PC-3 (cell line): ENCODE measurements around the gene PARP11. TPM values are rescaled to one million over a fixed set of nuclear protein-coding genes. Genes with fewer than 3 reads are reported as not detected.

Source experiments
- ATAC-seq: fragments of 200-7000 bp; cut with Tn5 transposase; 2 replicates; pipeline ENCODE4 v1.9.1; 2020; ENCODE audit warnings: mild to moderate bottlenecking, moderate library complexity
- BruUV-seq: library from RNA; stranded (reverse); fragments of 400-500 nt; replicated peaks from 2 replicates; lab custom pipeline; 2021; lab: Mats Ljungman, UMichigan
- CTCF ChIA-PET: fragments of 300-600 bp; sonication (Branson Sonifier 250); formaldehyde crosslinking; loops from one replicate; lab custom pipeline; 2022; ENCODE audit warnings: antibody characterized with exemption; lab: Charles Lee
- POLR2A ChIA-PET: fragments of 300-600 bp; sonication (Branson Sonifier 250); formaldehyde crosslinking; loops from one replicate; lab custom pipeline; 2022; ENCODE audit warnings: antibody characterized with exemption; ENCODE audit not compliant: unreplicated experiment; lab: Charles Lee
- DNase-seq: peaks from one replicate; pipeline ENCODE4 v3.0.0-alpha.2; 2015
- H2AFZ ChIP-seq: fragments of 300-600 bp; sonication (generic); 2 replicates; pipeline ENCODE4 v1.6.0; 2016; ENCODE audit warnings: antibody characterized with exemption, low read length
- H3F3A ChIP-seq: fragments of 300-600 bp; sonication (generic); one replicate; pipeline ENCODE4 v1.6.0; 2017; ENCODE audit warnings: antibody characterized with exemption, low read length, control low read depth, mild to moderate bottlenecking; ENCODE audit not compliant: unreplicated experiment
- H3K27ac ChIP-seq: fragments of 300-600 bp; sonication (generic); 2 replicates; pipeline ENCODE4 v1.5.1; 2016; ENCODE audit warnings: mild to moderate bottlenecking, low read length
- H3K27me3 ChIP-seq: fragments of 300-600 bp; sonication (generic); 2 replicates; pipeline ENCODE4 v1.6.1; 2016; ENCODE audit warnings: low read length, mixed read lengths
- H3K36me3 ChIP-seq: fragments of 300-600 bp; sonication (generic); 2 replicates; pipeline ENCODE4 v1.6.1; 2016; ENCODE audit warnings: low read depth, mixed run types, low read length, mixed read lengths
- H3K4me1 ChIP-seq: fragments of 300-600 bp; sonication (generic); 2 replicates; pipeline ENCODE4 v1.5.1; 2016; ENCODE audit warnings: low read length; ENCODE audit not compliant: insufficient read depth
- H3K4me2 ChIP-seq: fragments of 300-600 bp; sonication (generic); 2 replicates; pipeline ENCODE4 v1.6.0; 2016; ENCODE audit warnings: low read length
- H3K4me3 ChIP-seq: fragments of 300-600 bp; sonication (generic); 2 replicates; pipeline ENCODE4 v1.5.1; 2016; ENCODE audit warnings: mild to moderate bottlenecking, low read length, mixed read lengths
- H3K79me2 ChIP-seq: fragments of 300-600 bp; sonication (generic); 2 replicates; pipeline ENCODE4 v1.6.1; 2017; ENCODE audit warnings: low read length, mixed read lengths
- H3K9ac ChIP-seq: fragments of 300-600 bp; sonication (generic); 2 replicates; pipeline ENCODE4 v1.6.0; 2016; ENCODE audit warnings: mild to moderate bottlenecking, low read length
- H3K9me2 ChIP-seq: fragments of 300-600 bp; sonication (generic); replicated peaks from 2 replicates; pipeline ENCODE4 v1.6.1; 2016; ENCODE audit warnings: mixed run types, low read length, mixed read lengths
- H3K9me3 ChIP-seq: fragments of 300-600 bp; sonication (generic); 2 replicates; pipeline ENCODE4 v1.6.1; 2016; ENCODE audit warnings: low read length, mixed read lengths
- H4K20me1 ChIP-seq: fragments of 300-600 bp; sonication (generic); 2 replicates; pipeline ENCODE4 v1.6.1; 2016; ENCODE audit warnings: low read length, mixed read lengths
- EZH2 ChIP-seq: fragments of 300-600 bp; sonication (generic); IDR thresholded peaks from one replicate; pipeline ENCODE4 v1.6.1; 2017; ENCODE audit warnings: antibody characterized with exemption, mild to moderate bottlenecking, low read length; ENCODE audit not compliant: unreplicated experiment
- EZH2phosphoT487 ChIP-seq: fragments of 300-600 bp; sonication (generic); IDR thresholded peaks from 2 replicates; pipeline ENCODE4 v1.6.1; 2018; ENCODE audit warnings: mild to moderate bottlenecking, antibody characterized with exemption, low read length, borderline replicate concordance
- intact Hi-C: fragments of 100-400 bp; cut with micrococcal nuclease; formaldehyde crosslinking; loops from 2 replicates; pipeline ENCODE4 v1.9.0; 2023
- total RNA-seq: library from RNA; depleted of rRNA; stranded (reverse); fragments of >200 nt; gene quantifications from 2 replicates; pipeline ENCODE4 v1.2.3, GENCODE V29; 2014
- TF ChIP-seq, protein P1 (sequence below): fragments of 300-600 bp; sonication (generic); conservative IDR thresholded peaks from 2 replicates; pipeline ENCODE4 v1.5.1; 2017; ENCODE audit warnings: antibody characterized with exemption, low read depth, mild to moderate bottlenecking, low read length

The PARP11 gene
- total RNA-seq, 1 experiment from 2014 or later = 2.2 TPM

DNA sequence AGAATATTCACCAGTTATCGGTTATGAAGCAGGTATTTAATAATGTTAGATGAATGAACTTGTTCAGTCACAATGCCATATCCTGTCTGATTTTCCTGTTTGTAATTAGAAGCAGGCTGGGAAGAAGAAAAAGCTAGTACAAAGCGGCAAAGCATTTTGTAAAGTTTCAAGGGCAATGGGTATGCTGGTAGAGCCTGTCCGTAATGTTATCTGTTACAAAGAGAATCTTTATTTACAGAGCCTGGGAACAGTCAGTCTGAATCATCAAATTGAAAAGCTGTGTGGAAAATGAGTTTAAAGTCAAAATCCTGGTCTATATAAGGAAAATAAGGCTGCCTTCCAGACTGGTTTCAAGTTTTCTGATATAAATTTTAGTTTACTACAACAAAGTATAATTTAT is 40.5 kb downstream of the PARP11 start:
- BruUV-seq = no TSS peak
- Histone ChIP-seq H3K4me3 (no peak overlapping the region), H3K9ac (no peak overlapping the region), H3F3A (no peaks in the 10 kb centered on the region), H3K36me3 (no peaks in the 10 kb centered on the region), H3K27ac (no peak overlapping the region), H3K27me3 (no peaks in the 10 kb centered on the region), H2AFZ (no peak overlapping the region), H3K9me3 (no peaks in the 10 kb centered on the region), H4K20me1 (no peaks in the 10 kb centered on the region), H3K79me2 (no peaks in the 10 kb centered on the region), H3K9me2 (no peaks in the 10 kb centered on the region), H3K4me2 (peak overlapping the region; percentile 47), H3K4me1 (peaks cover 13% of the 10 kb centered on the region)
- ChIA-PET CTCF (no interaction called here), POLR2A (no interaction called here)
- intact Hi-C loops = no loop called here
- DNase-seq (peak; percentile 50), ATAC-seq (peak; percentile 79)
- no peak for TF ChIP-seq EZH2
- no peak for TF ChIP-seq EZH2phosphoT487
- TF ChIP-seq, protein P1, sequence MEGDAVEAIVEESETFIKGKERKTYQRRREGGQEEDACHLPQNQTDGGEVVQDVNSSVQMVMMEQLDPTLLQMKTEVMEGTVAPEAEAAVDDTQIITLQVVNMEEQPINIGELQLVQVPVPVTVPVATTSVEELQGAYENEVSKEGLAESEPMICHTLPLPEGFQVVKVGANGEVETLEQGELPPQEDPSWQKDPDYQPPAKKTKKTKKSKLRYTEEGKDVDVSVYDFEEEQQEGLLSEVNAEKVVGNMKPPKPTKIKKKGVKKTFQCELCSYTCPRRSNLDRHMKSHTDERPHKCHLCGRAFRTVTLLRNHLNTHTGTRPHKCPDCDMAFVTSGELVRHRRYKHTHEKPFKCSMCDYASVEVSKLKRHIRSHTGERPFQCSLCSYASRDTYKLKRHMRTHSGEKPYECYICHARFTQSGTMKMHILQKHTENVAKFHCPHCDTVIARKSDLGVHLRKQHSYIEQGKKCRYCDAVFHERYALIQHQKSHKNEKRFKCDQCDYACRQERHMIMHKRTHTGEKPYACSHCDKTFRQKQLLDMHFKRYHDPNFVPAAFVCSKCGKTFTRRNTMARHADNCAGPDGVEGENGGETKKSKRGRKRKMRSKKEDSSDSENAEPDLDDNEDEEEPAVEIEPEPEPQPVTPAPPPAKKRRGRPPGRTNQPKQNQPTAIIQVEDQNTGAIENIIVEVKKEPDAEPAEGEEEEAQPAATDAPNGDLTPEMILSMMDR = no peak

DNA sequence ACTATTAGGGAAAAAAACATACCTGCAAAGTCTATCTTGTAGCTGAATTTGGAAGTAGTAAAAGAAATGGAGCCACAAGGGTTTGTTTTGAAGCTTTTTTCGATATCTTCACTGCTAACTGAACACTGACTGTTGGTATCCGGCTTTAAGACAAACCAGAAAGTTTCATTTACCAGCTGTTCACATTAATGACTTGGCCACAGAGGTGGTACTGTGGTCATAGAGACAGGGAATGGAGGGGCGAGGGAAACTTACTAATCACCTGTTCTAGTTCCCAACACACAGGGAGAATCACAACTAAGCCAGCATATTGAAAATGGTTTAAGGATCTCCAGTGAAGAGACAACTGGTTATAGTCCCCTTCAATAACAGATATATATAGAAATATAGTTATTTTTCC is 44.3 kb downstream of the PARP11 start:
- Histone ChIP-seq H3K79me2 (no peaks in the 10 kb centered on the region), H3K4me2 (no peak overlapping the region), H3F3A (no peaks in the 10 kb centered on the region), H3K4me1 (peaks cover 13% of the 10 kb centered on the region), H3K9me2 (no peaks in the 10 kb centered on the region), H3K4me3 (no peak overlapping the region), H3K9ac (no peak overlapping the region), H3K27ac (no peak overlapping the region), H3K36me3 (no peaks in the 10 kb centered on the region), H3K27me3 (no peaks in the 10 kb centered on the region), H2AFZ (no peak overlapping the region), H4K20me1 (no peaks in the 10 kb centered on the region), H3K9me3 (no peaks in the 10 kb centered on the region)
- ATAC-seq = no peak
- BruUV-seq = no TSS peak
- POLR2A ChIA-PET = no interaction called here
- DNase-seq = no peak
- TF ChIP-seq EZH2 (no peak), EZH2phosphoT487 (no peak)
- TF ChIP-seq, protein P1 = no peak
- intact Hi-C loops = no loop called here
- CTCF ChIA-PET = no interaction called here

DNA sequence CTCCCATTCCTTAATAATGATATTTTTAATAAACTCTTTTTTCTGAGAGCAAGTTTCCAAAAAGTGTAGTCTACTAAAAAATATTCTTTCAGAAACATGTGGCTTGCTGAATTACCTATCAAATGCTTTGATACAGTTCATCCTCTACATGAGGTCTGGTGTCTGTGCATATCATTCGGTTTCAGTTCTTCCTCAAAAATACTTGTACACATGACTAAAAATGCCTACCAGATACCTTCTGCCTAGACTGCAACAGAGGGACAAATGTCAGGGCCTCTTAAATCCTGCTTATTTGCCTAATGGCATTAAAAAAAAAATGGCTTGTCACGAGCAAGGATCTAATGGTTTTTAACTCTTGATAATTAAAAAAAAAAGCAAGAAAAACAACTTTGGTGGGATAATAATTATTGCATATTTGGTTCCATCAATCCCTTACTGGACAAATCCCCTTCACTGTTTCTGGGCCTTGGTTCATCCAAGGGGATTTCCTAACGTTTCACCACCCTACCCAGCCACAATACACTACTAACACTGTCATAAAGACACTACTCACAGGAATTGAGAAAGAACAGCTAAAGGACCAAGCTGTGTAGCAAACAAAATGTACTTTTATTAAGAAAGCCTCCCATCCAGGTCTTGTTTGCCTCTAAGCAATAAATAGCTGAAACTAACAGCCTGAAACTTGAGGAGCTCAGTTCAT is 45.7 kb downstream of the PARP11 start:
- Histone ChIP-seq H3K27me3 (no peaks in the 10 kb centered on the region), H3K4me1 (peaks cover 4% of the 10 kb centered on the region), H3K9me3 (no peaks in the 10 kb centered on the region), H3K9ac (no peak overlapping the region), H3K9me2 (no peaks in the 10 kb centered on the region), H3K4me2 (no peak overlapping the region), H4K20me1 (no peaks in the 10 kb centered on the region), H2AFZ (no peak overlapping the region), H3K36me3 (no peaks in the 10 kb centered on the region), H3K79me2 (no peaks in the 10 kb centered on the region), H3F3A (no peaks in the 10 kb centered on the region), H3K27ac (no peak overlapping the region), H3K4me3 (no peak overlapping the region)
- intact Hi-C loops = no loop called here
- CTCF ChIA-PET = no interaction called here
- ATAC-seq = no peak
- no TSS peak for BruUV-seq
- no peak for DNase-seq
- TF ChIP-seq EZH2phosphoT487 (no peak), EZH2 (no peak)
- TF ChIP-seq, protein P1 = no peak
- POLR2A ChIA-PET = no interaction called here
